ENCODE results near the gene CFAP45. TPM values are rescaled to one million over a fixed set of nuclear protein-coding genes. Genes with fewer than 3 reads are reported as not detected.

CFAP45 gene
- total and polyA plus RNA-seq, 4 experiments from 2014 or later, result 0.15 to 0.67 (median 0.52) TPM; not detected in 1

GRCh38 chr1:159831412-159832141, 68.4 kb downstream of the CFAP45 start:
- H3K9me3 Mint-ChIP-seq, result peaks cover 0 to 38% (median 19%) of the 10 kb centered on the region in 8 donors
- Histone ChIP-seq H3K4me1 (ENCODE audit: insufficient read depth, low read length) (peaks cover 23% of the 10 kb centered on the region), H3K9me3 (ENCODE audit: control insufficient read depth in 1 of 2, low read length in 2 of 2) (no peaks in the 10 kb centered on the region), H3K4me3 (ENCODE audit: low read length in 2 of 2) (no peak overlapping the region), H3K27me3 (ENCODE audit: insufficient read depth, low read length) (no peaks in the 10 kb centered on the region), H3K36me3 (ENCODE audit: insufficient read depth, low read length) (no peaks in the 10 kb centered on the region), H3K27ac (ENCODE audit: low read depth, low read length) (no peak overlapping the region)
- intact Hi-C loops (cut with micrococcal nuclease), result no loop called here
- ChIA-PET POLR2A (ENCODE audit: partially characterized antibody) (no interaction called here), CTCF (ENCODE audit: partially characterized antibody) (interaction anchor here (1.6 kb wide), 1 partner anchor 32 kb away, joined by 6 read pairs; no protein-coding TSS in a partner anchor)
- no peak overlapping the region for H3K4me3 Mint-ChIP-seq
- no peak for DNase-seq
- no peaks in the 10 kb centered on the region for H3K36me3 Mint-ChIP-seq
- H3K27me3 Mint-ChIP-seq, result no peaks in the 10 kb centered on the region
- H3K27ac Mint-ChIP-seq, result no peak overlapping the region
- H3K4me1 Mint-ChIP-seq, result peaks cover 20 to 30% (median 25%) of the 10 kb centered on the region in 4 donors

GRCh38 chr1:159830722-159831121, 69.2 kb downstream of the CFAP45 start:
- POLR2A ChIA-PET (ENCODE audit: partially characterized antibody), result no interaction called here
- peaks cover 0 to 42% (median 19%) of the 10 kb centered on the region in 8 donors for H3K9me3 Mint-ChIP-seq
- CTCF ChIA-PET (ENCODE audit: partially characterized antibody), result no interaction called here

GRCh38 chr1:159829822-159830465, 70.0 kb downstream of the CFAP45 start:
- intact Hi-C loops (cut with micrococcal nuclease), result no loop called here
- Histone ChIP-seq H3K9me3 (ENCODE audit: control insufficient read depth in 1 of 2, low read length in 2 of 2) (no peaks in the 10 kb centered on the region), H3K27ac (ENCODE audit: low read depth, low read length) (no peak overlapping the region), H3K36me3 (ENCODE audit: insufficient read depth, low read length) (no peaks in the 10 kb centered on the region), H3K4me3 (ENCODE audit: low read length in 2 of 2) (no peak overlapping the region), H3K27me3 (ENCODE audit: insufficient read depth, low read length) (no peaks in the 10 kb centered on the region), H3K4me1 (ENCODE audit: insufficient read depth, low read length) (peaks cover 39% of the 10 kb centered on the region)
- H3K9me3 Mint-ChIP-seq, result peaks cover 0 to 42% (median 19%) of the 10 kb centered on the region in 8 donors
- peak overlapping the region in 1 of 8 donors; percentile 3 for H3K4me3 Mint-ChIP-seq
- peak overlapping the region in 1 of 7 donors; percentile 43 for H3K27ac Mint-ChIP-seq
- peaks cover 34 to 46% (median 40%) of the 10 kb centered on the region in 4 donors for H3K4me1 Mint-ChIP-seq
- H3K36me3 Mint-ChIP-seq, result no peaks in the 10 kb centered on the region
- CTCF ChIA-PET (ENCODE audit: partially characterized antibody), result interaction anchor here (0.6 to 0.9 kb wide), 3 partner anchors 31 to 176 kb away, joined by 3 read pairs; no protein-coding TSS in a partner anchor
- POLR2A ChIA-PET (ENCODE audit: partially characterized antibody), result no interaction called here
- H3K27me3 Mint-ChIP-seq, result no peaks in the 10 kb centered on the region
- DNase-seq, result no peak

More at GRCh38 chr1:159830722-159831121, 69.2 kb downstream of the CFAP45 start:
- Histone ChIP-seq H3K27ac (ENCODE audit: low read depth, low read length) (no peak overlapping the region), H3K9me3 (ENCODE audit: control insufficient read depth in 1 of 2, low read length in 2 of 2) (no peaks in the 10 kb centered on the region), H3K4me3 (ENCODE audit: low read length in 2 of 2) (no peak overlapping the region), H3K27me3 (ENCODE audit: insufficient read depth, low read length) (no peaks in the 10 kb centered on the region), H3K4me1 (ENCODE audit: insufficient read depth, low read length) (peaks cover 31% of the 10 kb centered on the region), H3K36me3 (ENCODE audit: insufficient read depth, low read length) (no peaks in the 10 kb centered on the region)
- H3K4me1 Mint-ChIP-seq, result peaks cover 28 to 39% (median 33%) of the 10 kb centered on the region in 4 donors
- peak overlapping the region in 1 of 7 donors; percentile 43 for H3K27ac Mint-ChIP-seq
- DNase-seq, result no peak
- H3K4me3 Mint-ChIP-seq, result no peak overlapping the region
- no peaks in the 10 kb centered on the region for H3K27me3 Mint-ChIP-seq
- H3K36me3 Mint-ChIP-seq, result no peaks in the 10 kb centered on the region
- intact Hi-C loops (cut with micrococcal nuclease), result no loop called here

GRCh38 chr1:159829273-159829634, 70.7 kb downstream of the CFAP45 start:
- Mint-ChIP-seq H3K9me3 (peaks cover 0 to 42% (median 19%) of the 10 kb centered on the region in 8 donors), H3K27ac (peak overlapping the region in 2 of 7 donors; percentile 36 to 44), H3K4me3 (peak overlapping the region in 4 of 8 donors; percentile 26 to 64 (median 39)), H3K36me3 (no peaks in the 10 kb centered on the region), H3K27me3 (no peaks in the 10 kb centered on the region), H3K4me1 (peaks cover 34 to 53% (median 45%) of the 10 kb centered on the region in 4 donors)
- no peak for DNase-seq
- Histone ChIP-seq H3K4me3 (ENCODE audit: low read length in 2 of 2) (no peak overlapping the region), H3K27ac (ENCODE audit: low read depth, low read length) (no peak overlapping the region), H3K27me3 (ENCODE audit: insufficient read depth, low read length) (no peaks in the 10 kb centered on the region), H3K4me1 (ENCODE audit: insufficient read depth, low read length) (peaks cover 42% of the 10 kb centered on the region), H3K36me3 (ENCODE audit: insufficient read depth, low read length) (no peaks in the 10 kb centered on the region), H3K9me3 (ENCODE audit: control insufficient read depth in 1 of 2, low read length in 2 of 2) (no peaks in the 10 kb centered on the region)
- intact Hi-C loops (cut with micrococcal nuclease), result no loop called here
- CTCF ChIA-PET (ENCODE audit: partially characterized antibody), result interaction anchor here (0.9 kb wide), 1 partner anchor 30 kb away, joined by 3 read pairs; no protein-coding TSS in a partner anchor
- POLR2A ChIA-PET (ENCODE audit: partially characterized antibody), result no interaction called here

- CTCF ChIA-PET (ENCODE audit: partially characterized antibody), result interaction anchor here (1.3 kb wide), 1 partner anchor 26 kb away, joined by 3 read pairs; no protein-coding TSS in a partner anchor
Measured at GRCh38 chr1:159828581-159829272, 71.2 kb downstream of the CFAP45 start.

GRCh38 chr1:159828176-159828575, 71.8 kb downstream of the CFAP45 start:
- no peak overlapping the region for H3K27ac ChIP-seq (ENCODE audit: low read depth, low read length)
- ChIA-PET CTCF (ENCODE audit: partially characterized antibody) (interaction anchor here (1.3 kb wide), 1 partner anchor 25 kb away, joined by 3 read pairs; no protein-coding TSS in a partner anchor), POLR2A (ENCODE audit: partially characterized antibody) (interaction anchor here (0.7 to 3.4 kb wide), 4 partner anchors 26 to 96 kb away, joined by 3 to 25 read pairs (median 14); partner anchors contain the start of gene TAGLN2)
- Mint-ChIP-seq H3K9me3 (peaks cover 0 to 42% (median 19%) of the 10 kb centered on the region in 8 donors), H3K36me3 (no peaks in the 10 kb centered on the region), H3K4me3 (peak overlapping the region in 3 of 8 donors; percentile 34 to 74 (median 64)), H3K4me1 (peaks cover 35 to 56% (median 46%) of the 10 kb centered on the region in 4 donors), H3K27ac (peak overlapping the region in 3 of 7 donors; percentile 31 to 35 (median 31)), H3K27me3 (no peaks in the 10 kb centered on the region)
- no peak overlapping the region for H3K4me3 ChIP-seq (ENCODE audit: low read length in 2 of 2)
- no peak for DNase-seq
- H3K36me3 ChIP-seq (ENCODE audit: insufficient read depth, low read length), result no peaks in the 10 kb centered on the region
- H3K4me1 ChIP-seq (ENCODE audit: insufficient read depth, low read length), result peaks cover 42% of the 10 kb centered on the region
- H3K27me3 ChIP-seq (ENCODE audit: insufficient read depth, low read length), result no peaks in the 10 kb centered on the region
- intact Hi-C loops (cut with micrococcal nuclease), result no loop called here
- no peaks in the 10 kb centered on the region for H3K9me3 ChIP-seq (ENCODE audit: control insufficient read depth in 1 of 2, low read length in 2 of 2)

More at GRCh38 chr1:159828581-159829272, 71.2 kb downstream of the CFAP45 start:
- POLR2A ChIA-PET (ENCODE audit: partially characterized antibody), result interaction anchor here (3.4 kb wide), 1 partner anchor 25 kb away, joined by 22 read pairs; no protein-coding TSS in a partner anchor
- no peaks in the 10 kb centered on the region for H3K27me3 Mint-ChIP-seq
- Histone ChIP-seq H3K4me1 (ENCODE audit: insufficient read depth, low read length) (peaks cover 42% of the 10 kb centered on the region), H3K27ac (ENCODE audit: low read depth, low read length) (no peak overlapping the region), H3K27me3 (ENCODE audit: insufficient read depth, low read length) (no peaks in the 10 kb centered on the region), H3K9me3 (ENCODE audit: control insufficient read depth in 1 of 2, low read length in 2 of 2) (no peaks in the 10 kb centered on the region), H3K36me3 (ENCODE audit: insufficient read depth, low read length) (no peaks in the 10 kb centered on the region), H3K4me3 (ENCODE audit: low read length in 2 of 2) (no peak overlapping the region)
- peaks cover 0 to 42% (median 19%) of the 10 kb centered on the region in 8 donors for H3K9me3 Mint-ChIP-seq
- peak overlapping the region in 3 of 8 donors; percentile 25 to 39 (median 26) for H3K4me3 Mint-ChIP-seq
- H3K27ac Mint-ChIP-seq, result no peak overlapping the region
- no peak for DNase-seq
- no peaks in the 10 kb centered on the region for H3K36me3 Mint-ChIP-seq
- intact Hi-C loops (cut with micrococcal nuclease), result no loop called here
- H3K4me1 Mint-ChIP-seq, result peaks cover 35 to 56% (median 46%) of the 10 kb centered on the region in 4 donors
